Measurements from ENCODE around the gene APH1B. TPM values are rescaled to one million over a fixed set of nuclear protein-coding genes. Genes with fewer than 3 reads are reported as not detected.
A peak's percentile ranks its signal among the peaks of the same experiment; 100 is the strongest.
"Not testable (repeated sequence)": the region's sequence is repeated elsewhere in the genome, so short reads cannot be mapped to it uniquely, and the experiment has no call there.

The APH1B gene
- total RNA-seq, 1 donor from 2014 or later = 28.1 TPM

DNA sequence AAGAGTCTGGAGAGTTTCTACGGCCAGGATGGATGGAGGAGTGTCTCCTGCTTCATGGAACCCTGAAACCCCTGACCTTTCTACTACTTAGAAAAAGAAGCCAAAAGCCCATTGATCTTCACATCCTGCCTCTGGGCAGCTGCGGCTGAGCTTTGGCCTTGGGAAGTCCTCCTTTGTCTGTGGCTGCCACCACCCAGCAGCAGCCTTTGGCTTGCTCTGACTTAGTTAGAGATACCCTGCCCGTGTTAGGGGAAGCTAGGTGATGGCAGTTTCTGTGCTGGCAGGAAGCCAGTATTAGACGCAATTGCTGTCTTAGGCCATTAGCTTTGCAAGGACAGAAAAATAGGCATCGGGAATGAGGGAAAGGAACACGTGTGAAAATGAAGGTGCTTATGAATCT lies 18.8 kb downstream of the APH1B start:
- peak; percentile 46 for DNase-seq (ENCODE audit: low spot score)

DNA sequence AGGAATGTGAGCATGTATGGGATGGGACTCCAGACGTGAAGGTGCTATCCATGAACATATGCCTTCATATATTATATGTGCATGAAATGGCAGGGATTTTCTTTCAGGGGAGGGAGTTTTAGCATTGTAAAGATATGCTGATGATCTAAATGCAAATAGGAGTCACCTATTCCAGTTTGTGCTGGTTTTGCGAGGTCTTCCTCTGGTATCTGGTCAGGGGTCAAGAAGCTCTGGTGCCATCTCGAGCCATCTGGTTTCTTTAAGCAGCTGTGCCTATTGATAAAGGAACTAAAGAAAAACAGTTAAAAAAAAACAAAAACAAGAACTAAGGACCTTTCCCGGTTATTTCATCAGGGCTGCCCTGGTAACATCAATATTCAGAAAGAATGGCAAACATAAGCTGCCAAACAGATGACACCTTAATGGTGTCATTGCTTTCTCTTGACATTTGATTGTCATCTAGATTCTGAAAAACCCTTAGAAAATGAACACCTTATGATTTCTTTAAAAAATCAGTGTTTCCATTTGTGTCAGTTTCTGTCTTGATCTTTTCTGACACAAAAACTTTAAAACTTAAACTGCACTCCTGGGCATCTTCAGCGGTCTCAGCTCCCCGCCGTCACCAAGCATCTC lies 22.7 kb downstream of the APH1B start:
- no peak for DNase-seq (ENCODE audit: low spot score)

DNA sequence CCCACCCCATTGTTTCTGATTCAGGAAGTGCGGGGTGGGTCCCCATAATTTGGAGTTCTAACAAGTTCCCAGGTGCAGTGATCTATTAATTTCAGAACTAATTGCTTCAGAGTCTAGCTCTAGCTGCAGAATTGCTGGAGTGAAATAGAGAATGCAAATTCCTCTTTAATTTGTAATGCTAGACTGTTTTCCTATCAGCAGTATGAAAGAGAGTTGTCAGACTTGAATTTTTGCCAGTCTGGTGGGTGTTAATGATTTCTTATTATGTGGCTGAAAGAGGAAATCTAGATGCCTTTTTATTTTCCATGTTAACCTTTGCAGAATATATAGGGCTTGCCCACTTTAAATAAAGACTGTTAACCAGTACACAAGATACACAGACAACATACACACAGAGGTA lies 23.7 kb downstream of the APH1B start:
- no peak for DNase-seq (ENCODE audit: low spot score)

DNA sequence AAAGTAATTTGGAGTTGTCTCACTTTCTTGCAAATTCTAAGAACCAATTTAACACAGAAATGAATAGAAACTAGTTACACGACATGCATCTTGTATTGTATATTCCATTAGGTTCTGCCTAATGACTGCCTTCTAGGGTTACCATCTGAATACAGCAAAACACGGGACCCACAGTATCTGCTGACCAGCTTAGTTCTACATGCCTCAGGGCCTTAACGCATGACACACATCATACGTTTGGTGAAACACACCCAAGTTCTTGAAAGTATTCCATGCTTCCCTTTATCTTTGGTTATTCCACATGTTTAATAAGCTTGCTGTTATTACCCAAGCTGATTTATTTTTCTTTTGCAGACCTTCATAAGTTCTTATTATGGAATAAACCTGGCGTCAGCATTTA lies 27.9 kb downstream of the APH1B start:
- DNase-seq (ENCODE audit: low spot score) = no peak

DNA sequence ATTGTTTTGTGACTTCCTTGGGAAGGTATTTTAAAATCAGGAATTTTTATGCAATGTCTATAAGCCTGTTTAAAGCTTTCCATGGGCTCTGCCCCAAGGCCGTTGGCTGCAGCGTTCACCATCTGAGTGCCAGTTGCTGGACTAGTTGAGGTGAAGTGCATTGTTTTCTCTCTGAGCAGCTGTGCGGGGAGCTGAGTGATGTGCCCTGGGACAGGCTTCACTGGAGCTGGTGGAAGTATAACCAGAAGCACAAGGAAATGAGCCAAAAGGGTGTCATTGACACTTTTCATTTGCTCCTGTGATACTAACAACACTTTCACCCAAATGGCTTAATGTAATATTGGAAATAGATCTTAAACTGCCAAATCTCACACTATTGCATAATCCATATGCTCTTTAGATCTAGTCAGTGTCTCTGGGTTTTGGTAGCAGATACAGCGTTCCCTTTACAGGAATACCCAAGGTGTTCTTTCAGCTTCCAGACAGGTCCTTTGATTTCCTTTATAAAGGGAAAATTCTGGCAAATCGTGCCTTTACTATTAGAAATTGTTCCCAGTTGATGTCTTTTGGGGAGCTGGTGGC lies 29.2 kb downstream of the APH1B start:
- DNase-seq (ENCODE audit: low spot score) = peak; percentile 47

DNA sequence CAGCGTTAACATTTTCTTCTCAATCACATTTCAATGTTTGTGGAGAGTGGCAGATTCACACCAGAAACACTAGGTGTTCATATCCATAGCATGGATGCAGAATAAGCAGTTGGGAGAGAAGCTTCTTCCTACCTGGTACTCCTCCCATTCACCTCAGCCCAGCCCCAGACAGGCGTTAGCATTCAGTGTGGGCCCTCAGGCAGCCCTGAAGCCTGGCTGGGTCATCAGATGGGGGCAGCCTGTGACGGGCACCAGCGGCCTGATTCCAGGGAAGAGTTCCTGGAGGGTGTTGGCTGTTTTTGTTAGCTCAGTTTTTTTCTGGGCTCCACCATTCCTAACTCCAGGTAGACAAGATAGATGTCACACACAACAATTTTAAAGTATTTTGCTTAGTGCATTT lies 31.1 kb downstream of the APH1B start:
- DNase-seq (ENCODE audit: low spot score) = no peak

DNA sequence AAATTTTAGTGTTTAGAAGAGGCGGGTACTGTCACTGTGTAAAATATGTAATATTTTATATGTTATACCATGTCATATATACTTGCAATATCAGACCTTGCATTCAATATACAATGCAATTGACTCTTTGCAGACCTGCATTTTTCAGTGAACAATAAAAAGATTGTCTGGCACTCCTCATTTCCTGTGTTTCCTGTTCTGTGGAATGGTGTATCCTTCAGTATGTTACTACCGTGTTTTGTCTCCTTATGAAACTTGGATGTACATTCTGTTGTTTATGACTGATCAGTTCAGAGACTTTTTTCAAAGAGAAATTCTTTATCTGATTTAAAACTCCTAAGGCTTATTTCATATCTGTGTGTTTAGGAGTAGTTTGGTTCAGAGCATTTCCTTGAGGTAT lies 31.5 kb downstream of the APH1B start:
- DNase-seq (ENCODE audit: low spot score) = no peak

DNA sequence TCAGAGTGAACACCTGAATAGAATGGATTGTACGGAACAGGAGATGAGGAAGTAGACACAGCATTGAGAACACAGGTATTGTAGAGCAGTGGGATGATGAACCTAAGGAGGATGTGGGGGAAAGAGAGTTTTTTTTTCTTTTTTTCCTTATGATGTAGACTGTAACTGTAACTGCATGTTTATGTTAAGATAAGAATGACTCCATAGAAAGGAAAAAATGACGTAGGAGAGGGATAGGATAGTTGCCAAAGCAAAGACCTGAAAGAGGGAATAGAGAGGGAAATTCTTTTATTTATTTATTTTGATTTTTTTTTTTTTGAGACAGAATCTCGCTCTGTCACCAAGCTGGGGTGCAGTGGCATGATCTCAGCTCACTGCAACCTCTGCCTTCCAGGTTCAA lies 33.2 kb downstream of the APH1B start:
- DNase-seq (ENCODE audit: low spot score) = no peak

DNA sequence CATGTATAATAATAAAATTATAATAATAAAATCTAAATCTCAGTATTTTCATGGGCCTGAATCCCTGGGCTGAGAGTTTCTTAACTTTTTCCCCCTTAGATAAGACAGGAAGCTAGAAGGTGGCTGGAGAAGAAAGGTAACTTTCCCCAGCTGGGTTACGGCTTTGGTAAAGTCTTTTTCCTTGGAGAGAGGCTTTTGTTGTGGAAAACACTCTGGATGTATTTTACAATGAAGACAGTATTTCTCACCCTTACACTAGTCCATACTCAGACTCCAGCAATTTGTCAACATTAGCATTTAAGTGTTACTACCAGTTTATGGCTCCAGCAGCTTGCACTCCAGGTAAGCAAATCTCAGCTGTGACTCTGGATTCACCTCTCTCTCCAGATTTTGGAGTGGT lies 34.9 kb downstream of the APH1B start:
- DNase-seq (ENCODE audit: low spot score) = no peak

DNA sequence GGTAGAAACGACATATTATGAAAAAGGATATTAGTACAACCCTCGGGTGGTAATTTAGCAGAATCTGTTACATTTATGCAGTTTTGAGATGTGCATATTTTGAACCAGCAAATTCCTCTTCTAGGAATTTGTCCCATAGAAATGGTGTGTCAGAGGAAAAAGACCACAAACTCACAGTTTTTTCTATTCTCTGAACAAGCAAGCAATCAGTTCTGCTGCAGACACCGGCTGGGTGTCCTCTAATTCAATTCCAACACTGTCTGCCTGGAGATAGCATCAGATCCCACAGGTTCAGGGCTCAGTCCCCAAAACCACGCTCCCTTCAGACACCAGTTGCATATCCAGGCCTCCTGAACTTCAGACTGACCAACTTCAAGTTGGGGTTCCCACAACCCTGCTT lies 36.4 kb downstream of the APH1B start:
- DNase-seq (ENCODE audit: low spot score) = no peak

DNA sequence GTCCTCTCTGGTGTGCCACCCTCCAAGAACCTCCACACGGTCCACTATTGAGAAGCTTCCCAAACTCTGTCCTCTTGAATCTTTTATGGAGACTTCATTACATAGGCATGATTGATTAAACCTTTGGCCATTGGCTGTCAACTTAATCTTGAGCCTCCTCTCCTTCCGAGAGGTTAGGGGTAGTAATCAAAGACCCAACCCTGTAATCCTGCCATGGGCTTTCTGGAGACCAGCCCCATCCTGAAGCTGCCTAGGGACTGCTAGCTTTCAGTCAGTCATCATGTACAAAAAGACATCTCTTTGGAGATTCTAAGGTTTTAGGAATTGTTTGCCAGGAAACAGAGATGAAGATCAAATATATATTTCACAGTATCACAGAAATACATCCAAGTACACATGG lies 37.0 kb downstream of the APH1B start:
- no peak for DNase-seq (ENCODE audit: low spot score)

DNA sequence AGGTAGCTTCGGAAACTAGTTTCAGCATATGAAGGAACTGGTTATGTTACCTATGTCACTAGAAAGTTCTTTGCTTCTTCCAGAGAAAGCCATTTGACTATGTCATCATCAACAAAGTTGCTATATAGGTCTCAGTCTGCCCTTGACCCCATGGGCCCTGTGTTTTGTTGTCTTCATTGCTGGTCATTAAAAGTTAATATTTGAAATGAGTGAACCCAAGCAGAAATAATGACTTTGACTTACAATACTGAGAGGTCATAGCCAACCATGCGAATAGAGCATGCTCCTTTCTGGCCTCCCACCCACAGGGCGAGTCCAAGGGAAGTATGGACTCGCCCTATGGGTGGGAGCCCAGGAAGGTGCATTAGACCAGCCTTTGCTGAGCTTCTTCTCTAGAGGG lies 40.9 kb downstream of the APH1B start:
- DNase-seq (ENCODE audit: low spot score) = no peak

DNA sequence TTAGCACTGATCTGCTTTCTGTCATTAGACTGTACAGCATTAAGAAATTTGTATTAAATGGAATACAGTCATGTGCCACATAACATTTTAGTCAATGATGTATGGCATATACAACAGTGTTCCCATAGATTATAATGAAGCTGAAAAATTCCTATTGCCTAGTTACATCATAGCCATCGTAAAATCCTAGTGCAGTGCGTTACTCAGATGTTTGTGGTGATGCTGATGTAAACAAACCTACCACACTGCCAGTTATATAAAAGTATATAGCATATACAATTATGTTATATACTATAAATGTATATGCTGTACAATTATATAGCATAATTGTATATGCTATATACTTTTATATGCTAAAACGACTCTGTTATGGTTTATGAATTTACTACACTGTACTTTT lies 41.7 kb downstream of the APH1B start:
- DNase-seq (ENCODE audit: low spot score) = no peak

DNA sequence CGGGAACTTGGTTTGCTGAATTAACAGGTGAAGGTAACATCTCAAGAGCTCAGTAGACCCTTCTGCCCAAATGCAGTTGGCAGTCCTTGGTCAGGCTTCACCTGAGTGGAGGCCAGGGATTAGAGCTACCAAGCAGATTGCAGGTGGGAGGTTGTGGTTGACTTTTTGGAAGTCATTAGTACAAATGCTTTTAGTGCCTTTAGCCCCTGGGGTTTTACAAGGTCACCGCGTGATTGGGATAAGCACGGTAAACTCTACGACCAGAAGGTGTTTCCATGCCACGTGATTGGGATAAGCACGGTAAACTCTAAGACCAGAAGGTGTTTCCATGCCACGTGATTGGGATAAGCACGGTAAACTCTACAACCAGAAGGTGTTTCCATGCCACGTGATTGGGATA lies 43.0 kb downstream of the APH1B start:
- not testable (repeated sequence) for DNase-seq (ENCODE audit: low spot score)

DNA sequence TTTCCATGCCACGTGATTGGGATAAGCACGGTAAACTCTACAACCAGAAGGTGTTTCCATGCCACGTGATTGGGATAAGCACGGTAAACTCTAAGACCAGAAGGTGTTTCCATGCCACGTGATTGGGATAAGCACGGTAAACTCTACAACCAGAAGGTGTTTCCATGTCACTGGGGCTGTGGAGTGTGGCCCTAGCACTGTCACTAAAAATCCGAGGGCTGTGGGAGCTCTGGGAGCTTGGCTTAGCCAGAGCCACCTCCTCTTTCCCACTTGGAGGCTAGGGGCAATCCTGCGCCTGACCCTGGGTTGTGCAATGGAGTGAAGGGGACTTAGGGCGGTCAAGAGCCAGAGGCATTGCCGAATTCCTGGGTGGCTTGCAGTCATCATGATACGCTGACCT lies 43.6 kb downstream of the APH1B start:
- DNase-seq (ENCODE audit: low spot score) = not testable (repeated sequence)

DNA sequence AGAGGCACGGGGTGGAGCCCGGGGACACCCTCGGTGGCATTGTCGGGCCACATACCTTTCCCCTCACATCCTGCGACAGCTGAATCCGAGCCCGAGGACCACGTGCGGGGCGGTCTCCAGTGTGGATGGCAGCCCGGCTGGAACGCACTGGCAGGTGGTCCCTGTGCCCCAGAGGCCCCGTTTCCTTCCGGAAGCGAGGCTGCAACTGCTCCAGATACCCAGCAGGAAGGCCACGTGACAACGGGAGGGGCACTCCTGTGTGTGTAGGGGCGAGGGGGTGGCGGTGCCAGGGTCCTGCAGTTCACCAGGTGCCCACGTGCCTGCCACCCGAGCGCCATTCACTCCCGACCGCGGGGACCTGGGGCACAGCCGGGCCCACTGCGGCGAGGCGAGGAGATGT lies 44.1 kb downstream of the APH1B start:
- DNase-seq (ENCODE audit: low spot score) = no peak

DNA sequence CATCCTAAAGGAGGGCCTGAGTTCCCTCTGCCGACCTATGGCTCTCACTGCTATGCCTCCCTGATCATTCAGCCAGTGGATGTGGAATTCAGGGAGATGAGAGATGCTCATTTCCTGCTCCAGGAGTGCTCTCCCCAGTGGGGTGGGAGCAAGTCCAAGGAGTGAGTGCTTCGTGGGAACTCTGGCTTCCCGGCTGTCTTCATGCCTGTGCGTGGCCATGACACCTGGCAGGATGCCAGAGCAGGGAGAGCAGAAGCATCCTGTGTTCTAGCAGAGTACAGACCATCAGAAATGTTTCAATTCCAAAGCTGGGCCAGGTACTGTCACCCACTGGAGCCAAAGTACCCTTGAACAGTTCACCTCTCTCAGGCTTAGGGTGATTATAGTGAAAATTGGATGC lies 45.1 kb downstream of the APH1B start:
- no peak for DNase-seq (ENCODE audit: low spot score)

DNA sequence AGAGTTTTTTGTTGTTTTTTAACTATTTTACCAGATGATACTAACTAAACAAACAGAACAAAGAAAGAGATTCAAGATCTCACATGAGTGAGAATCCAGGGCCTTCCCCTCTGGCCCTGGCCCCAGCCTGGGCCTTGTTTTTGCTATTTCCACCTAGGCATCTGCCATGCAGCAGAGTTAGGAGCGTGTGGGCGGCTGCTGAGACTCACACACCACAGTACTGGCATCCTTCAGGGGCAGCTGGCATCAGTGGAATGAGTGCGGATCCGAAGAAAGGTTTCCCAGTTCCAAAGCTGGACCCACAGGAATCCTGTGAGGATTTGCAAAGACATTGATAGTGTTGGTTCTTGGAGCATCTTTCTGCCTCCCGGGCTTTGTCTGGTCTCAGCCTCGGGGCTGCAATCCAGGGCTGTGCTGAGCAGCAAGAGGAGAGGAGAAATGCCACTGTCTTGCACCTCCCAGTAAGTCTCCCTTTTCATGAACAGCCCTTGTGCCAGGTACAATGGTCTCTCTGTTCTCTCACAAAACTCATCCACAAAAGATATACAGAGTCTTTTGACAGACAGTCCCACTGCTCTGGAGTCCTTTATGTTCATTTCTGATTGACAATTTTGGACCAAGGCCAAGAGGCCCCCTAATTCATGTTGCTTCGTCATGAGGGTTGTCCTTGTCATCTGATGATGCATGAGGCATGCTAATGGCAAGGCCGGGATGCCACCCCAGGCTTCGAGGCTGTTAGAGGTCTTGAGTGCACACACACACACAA lies 46.6 kb downstream of the APH1B start:
- DNase-seq (ENCODE audit: low spot score) = no peak

DNA sequence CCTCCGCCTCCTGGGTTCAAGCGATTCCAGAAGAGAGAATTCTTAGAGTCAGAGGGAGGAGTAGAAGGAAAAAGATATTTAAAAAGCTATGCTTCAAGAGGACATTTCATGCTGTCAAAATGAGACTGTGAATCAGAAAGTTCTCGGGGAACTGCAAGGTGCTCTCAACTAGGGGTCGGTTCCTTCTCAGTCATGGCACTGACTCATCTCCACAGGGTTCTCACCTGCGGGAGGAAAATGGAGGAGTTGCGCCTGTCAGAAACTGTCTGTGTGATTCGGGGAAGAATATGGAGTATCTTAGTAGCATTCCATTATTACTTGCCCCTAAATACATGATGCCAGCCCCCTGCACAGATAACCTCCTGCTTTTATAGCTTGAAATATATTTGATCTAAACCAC lies 47.4 kb downstream of the APH1B start:
- DNase-seq (ENCODE audit: low spot score) = no peak

DNA sequence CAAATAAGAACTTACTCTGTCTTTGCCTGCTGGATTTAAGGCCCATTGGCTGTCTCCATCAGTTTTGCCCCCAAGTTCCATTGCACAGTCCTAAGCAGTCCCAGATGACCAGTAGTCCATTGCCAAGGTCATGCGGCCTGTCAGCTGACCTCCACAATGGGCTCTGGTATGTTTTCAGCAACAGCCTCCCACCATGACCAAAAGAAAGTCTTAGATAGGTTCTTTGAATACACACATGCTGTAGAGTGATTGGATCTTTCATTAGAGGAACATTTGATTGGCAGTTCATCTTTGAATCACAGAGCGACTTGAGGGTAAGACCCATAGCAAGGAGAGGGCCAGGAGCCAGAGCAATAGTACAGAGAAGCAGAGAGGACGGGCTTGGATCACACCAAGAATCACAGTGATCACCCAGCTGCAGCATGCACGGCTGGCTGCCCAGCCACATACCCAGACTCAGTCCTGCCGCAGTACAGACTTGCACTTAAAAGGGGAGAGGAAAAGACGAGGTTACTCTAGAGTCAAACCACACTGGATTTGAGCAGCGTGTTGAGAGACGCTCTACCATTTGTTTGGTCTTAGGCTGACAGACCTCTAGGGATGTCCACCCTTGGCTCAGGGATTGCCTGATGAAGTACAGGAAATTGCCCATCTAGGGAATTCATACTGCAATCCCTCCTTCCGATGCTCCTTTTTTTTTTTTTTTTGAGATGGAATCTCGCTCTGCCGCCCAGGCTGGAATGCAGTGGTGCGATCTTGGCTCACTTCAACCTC lies 50.4 kb downstream of the APH1B start:
- peak; percentile 21 for DNase-seq (ENCODE audit: low spot score)

DNA sequence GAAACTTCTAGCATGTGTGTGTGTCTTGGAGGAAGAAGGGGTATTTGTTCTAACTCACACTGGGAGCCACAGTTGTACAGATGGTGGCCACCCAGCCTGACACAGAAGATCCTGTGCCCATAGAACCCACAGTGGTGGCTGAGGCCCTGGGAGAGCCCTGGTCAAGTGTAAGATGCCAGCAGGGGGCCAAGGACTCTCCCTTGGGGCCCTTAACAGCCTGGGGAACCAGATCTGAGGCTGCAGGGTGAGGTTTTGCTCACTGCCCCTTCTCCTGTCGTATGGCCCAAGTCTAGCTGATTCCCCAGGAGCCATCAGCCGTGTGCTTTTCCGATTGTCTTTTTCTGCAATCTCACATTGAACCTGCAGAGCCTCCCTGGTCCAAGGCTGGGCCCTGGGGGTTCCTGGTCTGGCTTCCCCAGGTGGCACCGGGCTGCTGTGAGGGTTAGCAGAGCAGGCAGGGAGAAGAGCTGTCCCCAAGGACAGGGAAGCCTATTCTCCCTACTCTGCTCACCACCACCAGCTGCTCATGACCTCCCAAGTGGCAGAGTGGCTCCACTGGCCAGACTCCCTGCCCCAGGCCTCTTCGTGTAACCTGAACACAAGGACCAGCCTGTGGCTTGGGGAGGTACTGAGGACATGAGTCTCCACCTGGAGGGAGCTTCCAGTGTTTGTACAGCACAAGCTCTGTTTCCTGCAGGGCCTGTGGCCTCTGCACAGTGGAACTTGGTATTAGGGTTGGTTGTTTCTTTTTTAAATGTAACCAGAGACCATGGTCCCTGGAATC lies 52.4 kb downstream of the APH1B start:
- DNase-seq (ENCODE audit: low spot score) = no peak

DNA sequence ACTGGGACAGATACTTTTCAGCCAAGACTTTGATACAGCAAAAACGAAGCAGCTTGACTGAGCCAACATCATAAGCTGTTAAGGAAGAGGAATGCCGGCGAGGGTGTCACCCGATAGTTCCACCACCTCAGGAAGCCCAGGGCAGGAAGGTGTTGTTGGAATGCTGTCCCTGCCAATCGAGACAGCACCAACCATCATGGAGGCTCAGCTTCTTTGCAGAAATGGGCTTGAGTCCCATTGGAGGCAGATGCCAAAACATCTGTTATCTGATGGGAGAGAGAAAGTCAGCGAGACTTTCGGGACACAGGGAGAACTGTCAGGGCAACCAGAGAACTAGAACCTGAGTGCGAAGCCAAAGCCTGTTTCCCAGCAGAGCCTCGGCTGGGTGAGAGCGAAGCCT lies 53.5 kb downstream of the APH1B start:
- no peak for DNase-seq (ENCODE audit: low spot score)
